ENCODE data around the gene RBBP8NL.

RBBP8NL gene

DNA sequence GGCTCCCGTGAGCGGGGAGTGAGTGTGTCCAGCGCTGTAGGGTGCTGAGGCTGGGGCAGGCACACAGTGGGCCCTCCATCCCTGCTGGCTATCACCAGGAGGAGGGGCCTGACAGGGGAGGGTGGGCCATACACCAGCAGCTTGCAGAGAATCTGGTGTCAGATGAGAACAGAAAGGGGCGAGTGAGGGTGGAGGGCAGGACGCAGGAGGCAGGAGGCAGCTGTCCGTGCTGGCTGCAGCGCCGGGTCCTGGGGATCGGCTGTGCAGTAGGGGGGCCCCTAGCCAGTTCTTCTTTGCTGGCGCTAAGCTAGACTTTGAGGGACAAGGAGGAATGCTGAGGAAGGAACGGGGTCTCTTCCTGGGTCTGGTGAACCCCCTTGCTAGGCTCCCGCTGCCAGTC, 18.7 kb downstream of the RBBP8NL start:
- Mint-ChIP-seq H3K27ac (no peak overlapping the region), H3K4me3 (no peak overlapping the region), H3K4me1 (peaks cover 25% of the 10 kb centered on the region), H3K36me3 (ENCODE audit: low read depth) (no peaks in the 10 kb centered on the region), H3K27me3 (ENCODE audit: low read depth, poor library complexity) (peaks cover 24% of the 10 kb centered on the region), H3K9me3 (no peaks in the 10 kb centered on the region)
- TF ChIP-seq CTCF (IDR thresholded peaks at IDR 0.05) = no peak
- DNase-seq = no peak

- no peak for DNase-seq
- Mint-ChIP-seq H3K4me1 (peaks cover 25% of the 10 kb centered on the region), H3K27me3 (ENCODE audit: low read depth, poor library complexity) (peaks cover 24% of the 10 kb centered on the region), H3K36me3 (ENCODE audit: low read depth) (no peaks in the 10 kb centered on the region), H3K4me3 (no peak overlapping the region), H3K27ac (no peak overlapping the region), H3K9me3 (no peaks in the 10 kb centered on the region)
- no peak for TF ChIP-seq CTCF (IDR thresholded peaks at IDR 0.05)
Measured at GRCh38 chr20:62408055-62408454, 19.3 kb downstream of the RBBP8NL start.

DNA sequence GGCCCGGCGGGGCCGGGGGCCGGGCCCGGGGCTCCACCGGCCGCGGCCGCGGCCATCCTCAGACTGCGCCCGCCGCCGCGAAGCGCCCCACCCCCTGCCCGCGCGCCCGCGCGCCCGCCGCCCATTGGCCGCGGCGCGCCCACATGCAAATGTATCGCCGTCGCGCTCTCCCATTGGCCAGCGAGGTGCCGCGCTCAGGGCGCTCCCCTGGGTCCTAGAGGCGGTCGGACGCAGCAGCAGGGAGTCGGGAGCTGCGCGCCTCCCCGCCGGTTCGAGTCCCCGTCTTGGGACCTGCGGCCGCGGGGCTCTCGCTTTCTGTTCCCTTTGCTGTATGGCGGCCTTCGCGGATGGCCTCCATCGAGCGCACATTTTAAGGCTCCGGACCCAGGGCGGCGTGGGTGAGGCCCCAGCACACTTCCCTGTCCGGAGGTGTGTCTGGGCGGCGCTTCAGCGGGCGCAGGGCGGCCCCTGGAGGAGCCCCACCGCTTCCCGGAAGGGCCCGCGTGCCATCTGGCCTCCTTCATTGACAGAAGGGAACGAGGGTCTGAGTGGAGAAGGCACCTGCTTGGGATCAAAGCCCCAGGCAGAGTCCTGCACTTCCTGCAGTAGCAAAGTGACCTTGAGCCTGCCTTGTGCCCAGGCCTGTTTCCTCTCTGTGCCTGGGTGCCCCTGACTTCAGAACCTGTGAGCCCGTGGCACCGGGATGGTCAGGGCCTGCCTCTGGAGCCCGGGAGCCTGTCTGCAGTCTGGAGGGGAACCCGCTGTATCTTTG, 19.9 kb downstream of the RBBP8NL start, which contains the start of gene CABLES2:
Gene CABLES2 (minus strand): TSS at position 65 of the 772 bp plus-strand sequence. CDS start 9 bp downstream, at position 56.
- peaks cover 24% of the 10 kb centered on the region for H3K27me3 Mint-ChIP-seq (ENCODE audit: low read depth, poor library complexity)
- peak within 1 kb of the TSS; percentile 76 for H3K4me3 Mint-ChIP-seq
- H3K4me1 Mint-ChIP-seq = peaks cover 25% of the 10 kb centered on the region
- H3K27ac Mint-ChIP-seq = no peak within 1 kb of the TSS
- TF ChIP-seq CTCF (IDR thresholded peaks at IDR 0.05) = no peak
- peak; percentile 93 for DNase-seq
- H3K36me3 Mint-ChIP-seq (ENCODE audit: low read depth) = no peaks in the 10 kb centered on the region
- no peaks in the 10 kb centered on the region for H3K9me3 Mint-ChIP-seq

DNA sequence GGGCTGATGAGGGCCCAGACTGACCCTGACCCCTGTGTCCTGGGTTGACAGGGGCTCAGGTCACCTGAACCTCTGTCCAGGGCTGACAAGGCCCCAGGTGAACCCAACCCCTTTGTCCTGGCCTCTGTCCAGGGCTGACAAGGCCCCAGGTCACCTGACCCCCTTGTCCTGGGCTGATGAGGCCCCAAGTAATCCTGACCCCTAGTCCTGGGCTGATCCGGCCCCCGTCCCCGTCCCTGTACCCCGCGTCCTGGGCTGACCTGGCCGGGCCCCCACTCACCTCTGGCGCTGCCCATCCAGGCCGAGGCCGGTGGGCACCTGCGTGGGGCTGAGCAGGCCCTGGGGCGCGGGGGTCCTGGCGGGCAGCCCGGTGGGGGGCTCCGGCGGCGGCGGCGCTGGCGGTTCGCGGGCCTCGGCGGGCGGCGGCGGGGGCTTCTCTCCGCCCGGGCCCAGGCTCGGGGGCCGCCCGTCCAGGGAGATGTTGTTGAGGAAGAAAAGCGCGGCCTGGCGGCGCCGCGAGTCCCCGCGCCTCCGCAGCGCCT, 20.6 kb downstream of the RBBP8NL start:
- H3K9me3 Mint-ChIP-seq = no peaks in the 10 kb centered on the region
- H3K27me3 Mint-ChIP-seq (ENCODE audit: low read depth, poor library complexity) = peaks cover 19% of the 10 kb centered on the region
- peak overlapping the region; percentile 76 for H3K4me3 Mint-ChIP-seq
- no peak for DNase-seq
- no peak for TF ChIP-seq CTCF (IDR thresholded peaks at IDR 0.05)
- H3K36me3 Mint-ChIP-seq (ENCODE audit: low read depth) = no peaks in the 10 kb centered on the region
- no peak overlapping the region for H3K27ac Mint-ChIP-seq
- H3K4me1 Mint-ChIP-seq = peaks cover 25% of the 10 kb centered on the region

- Mint-ChIP-seq H3K27me3 (ENCODE audit: low read depth, poor library complexity) (peaks cover 20% of the 10 kb centered on the region), H3K27ac (no peak overlapping the region), H3K4me3 (peak overlapping the region; percentile 76), H3K9me3 (no peaks in the 10 kb centered on the region), H3K4me1 (peaks cover 25% of the 10 kb centered on the region), H3K36me3 (ENCODE audit: low read depth) (peaks cover 1% of the 10 kb centered on the region)
- TF ChIP-seq CTCF (IDR thresholded peaks at IDR 0.05) = no peak
- DNase-seq = no peak
Measured at GRCh38 chr20:62405981-62406513, 21.3 kb downstream of the RBBP8NL start.

Measured in nephron progenitor cell (in vitro differentiated cells).